WTC11 (cell line): Measurements from ENCODE around the gene PRR7. TPM values are rescaled to one million over a fixed set of nuclear protein-coding genes. Genes with fewer than 3 reads are reported as not detected.

Experiments used
- ATAC-seq: fragments of 200-7000 bp; cut with Tn5 transposase; 2 replicates; pipeline ENCODE4 v1.10.0; 2021; ENCODE audit warnings: mild to moderate bottlenecking, moderate library complexity
- CTCF ChIA-PET: fragments of 300-600 bp; sonication (Branson Sonifier 250); formaldehyde crosslinking; loops from one replicate; lab custom pipeline; 2021; ENCODE audit warnings: antibody characterized with exemption; lab: Charles Lee
- POLR2A ChIA-PET: fragments of 350-600 bp; sonication (Branson Sonifier 250); formaldehyde crosslinking; loops from one replicate; lab custom pipeline; 2021; ENCODE audit warnings: antibody characterized with exemption; lab: Charles Lee
- DNase-seq: peaks from one replicate; pipeline ENCODE4 v3.0.0; 2021; ENCODE audit warnings: low spot score
- H3K27ac Mint-ChIP-seq: 2 replicates; pipeline ENCODE4 v1.8.0; 2021; ENCODE audit warnings: mixed read lengths
- H3K27me3 Mint-ChIP-seq: 2 replicates; pipeline ENCODE4 v1.8.0; 2021; ENCODE audit warnings: low read depth, mild to moderate bottlenecking, moderate library complexity, mixed read lengths
- H3K36me3 Mint-ChIP-seq: 2 replicates; pipeline ENCODE4 v1.8.0; 2021; ENCODE audit warnings: mixed read lengths
- H3K4me1 Mint-ChIP-seq: 2 replicates; pipeline ENCODE4 v1.8.0; 2022; ENCODE audit warnings: mixed read lengths
- H3K4me3 Mint-ChIP-seq: 2 replicates; pipeline ENCODE4 v1.8.0; 2021; ENCODE audit warnings: mild to moderate bottlenecking, moderate library complexity, mixed read lengths
- H3K9me3 Mint-ChIP-seq: 2 replicates; pipeline ENCODE4 v1.8.0; 2021; ENCODE audit warnings: mixed read lengths
- ESRRA ChIP-seq: sonication (generic); formaldehyde crosslinking; IDR thresholded peaks from 2 replicates; pipeline ENCODE4 v1.8.1; 2022; ENCODE audit warnings: mild to moderate bottlenecking, missing genetic modification reagents, borderline replicate concordance
- FOXP1 ChIP-seq: sonication (generic); formaldehyde crosslinking; IDR thresholded peaks from 2 replicates; pipeline ENCODE4 v1.8.0; 2022; ENCODE audit warnings: missing genetic modification reagents, mild to moderate bottlenecking, moderate library complexity, borderline replicate concordance
- GTF2I ChIP-seq: fragments of 250-450 bp; sonication (Bioruptor Pico); conservative IDR thresholded peaks from 2 replicates; pipeline ENCODE4 v1.4.0; 2021; ENCODE audit warnings: mild to moderate bottlenecking
- HMGA2 ChIP-seq: fragments of 250-450 bp; sonication (Bioruptor Pico); IDR thresholded peaks from 2 replicates; pipeline ENCODE4 v1.4.0; 2021; ENCODE audit warnings: mild to moderate bottlenecking, moderate library complexity
- MXD4 ChIP-seq: fragments of 250-450 bp; sonication (Bioruptor Pico); IDR thresholded peaks from 2 replicates; pipeline ENCODE4 v1.8.0; 2021; ENCODE audit warnings: mild to moderate bottlenecking, moderate library complexity, borderline replicate concordance
- MYBL2 ChIP-seq: sonication (generic); formaldehyde crosslinking; IDR thresholded peaks from 2 replicates; pipeline ENCODE4 v1.8.1; 2023; ENCODE audit warnings: mild to moderate bottlenecking, moderate library complexity, missing genetic modification reagents
- NFATC4 ChIP-seq: fragments of 250-450 bp; sonication (Bioruptor Pico); IDR thresholded peaks from 2 replicates; pipeline ENCODE4 v1.9.0; 2021; ENCODE audit warnings: mild to moderate bottlenecking
- RORB ChIP-seq: fragments of 250-450 bp; sonication (Bioruptor Pico); IDR thresholded peaks from 2 replicates; pipeline ENCODE4 v1.9.0; 2021; ENCODE audit warnings: mild to moderate bottlenecking
- SOX15 ChIP-seq: fragments of 250-450 bp; sonication (Bioruptor Pico); IDR thresholded peaks from 2 replicates; pipeline ENCODE4 v1.9.0; 2021; ENCODE audit warnings: mild to moderate bottlenecking
- TEAD4 ChIP-seq: sonication (generic); formaldehyde crosslinking; IDR thresholded peaks from 2 replicates; pipeline ENCODE4 v1.8.0; 2022; ENCODE audit warnings: mild to moderate bottlenecking, missing genetic modification reagents
- USF2 ChIP-seq: sonication (generic); formaldehyde crosslinking; IDR thresholded peaks from 2 replicates; pipeline ENCODE4 v1.8.1; 2023; ENCODE audit warnings: mild to moderate bottlenecking, missing genetic modification reagents, moderate library complexity
- ZNF138 ChIP-seq: sonication (generic); formaldehyde crosslinking; conservative IDR thresholded peaks from 2 replicates; pipeline ENCODE4 v1.8.1; 2022; ENCODE audit warnings: mild to moderate bottlenecking, moderate library complexity, missing genetic modification reagents
- ZNF281 ChIP-seq: sonication (generic); formaldehyde crosslinking; IDR thresholded peaks from 2 replicates; pipeline ENCODE4 v1.8.0; 2023; ENCODE audit warnings: mild to moderate bottlenecking, missing genetic modification reagents
- ZNF423 ChIP-seq: fragments of 250-450 bp; sonication (Bioruptor Pico); IDR thresholded peaks from 2 replicates; pipeline ENCODE4 v2.1.2; 2022; ENCODE audit warnings: mild to moderate bottlenecking, moderate library complexity
- ZNF671 ChIP-seq: fragments of 250-450 bp; sonication (Bioruptor Pico); IDR thresholded peaks from 2 replicates; pipeline ENCODE4 v1.8.0; 2021; ENCODE audit warnings: mild to moderate bottlenecking
- total RNA-seq: library from RNA; stranded (reverse); gene quantifications from 3 replicates; pipeline ENCODE4 v1.2.3, GENCODE V29; 2021
- TF ChIP-seq, protein P1 (sequence below): sonication (generic); formaldehyde crosslinking; IDR thresholded peaks from 2 replicates; pipeline ENCODE4 v1.8.0; 2022; ENCODE audit warnings: mild to moderate bottlenecking, missing genetic modification reagents
- TF ChIP-seq, protein P2 (sequence below): fragments of 250-450 bp; sonication (Bioruptor Pico); IDR thresholded peaks from 2 replicates; pipeline ENCODE4 v2.1.2; 2022; ENCODE audit warnings: mild to moderate bottlenecking, moderate library complexity
- TF ChIP-seq, protein P3 (sequence below): fragments of 250-450 bp; sonication (Bioruptor Pico); IDR thresholded peaks from 2 replicates; pipeline ENCODE4 v1.9.0; 2021; ENCODE audit warnings: mild to moderate bottlenecking
- TF ChIP-seq, protein P4 (sequence below): fragments of 250-450 bp; sonication (Bioruptor Pico); IDR thresholded peaks from 2 replicates; pipeline ENCODE4 v1.9.0; 2021; ENCODE audit warnings: moderate library complexity, mild to moderate bottlenecking, inconsistent platforms, borderline replicate concordance
- TF ChIP-seq, protein P5 (sequence below): sonication (generic); formaldehyde crosslinking; IDR thresholded peaks from 2 replicates; pipeline ENCODE4 v1.8.1; 2023; ENCODE audit warnings: mild to moderate bottlenecking, missing genetic modification reagents, moderate library complexity
- TF ChIP-seq, protein P6 (sequence below): sonication (generic); formaldehyde crosslinking; IDR thresholded peaks from 2 replicates; pipeline ENCODE4 v1.8.1; 2022; ENCODE audit warnings: mild to moderate bottlenecking, moderate library complexity, missing genetic modification reagents
- TF ChIP-seq, protein P7 (sequence below): fragments of 250-450 bp; sonication (Bioruptor Pico); IDR thresholded peaks from 2 replicates; pipeline ENCODE4 v1.9.0; 2021; ENCODE audit warnings: mild to moderate bottlenecking
- TF ChIP-seq, protein P8 (sequence below): sonication (generic); formaldehyde crosslinking; IDR thresholded peaks from 2 replicates; pipeline ENCODE4 v1.8.0; 2023; ENCODE audit warnings: missing genetic modification reagents

PRR7 gene
- total RNA-seq, 1 experiment from 2014 or later: 13.1 TPM

GRCh38 chr5:177447611-177448243 lies 1.1 kb downstream of the PRR7 start:
- ATAC-seq: peak; percentile 24
- Mint-ChIP-seq H3K27me3 (peaks cover 43% of the 10 kb centered on the region), H3K36me3 (no peaks in the 10 kb centered on the region), H3K4me3 (peak overlapping the region; percentile 60), H3K4me1 (peaks cover 48% of the 10 kb centered on the region), H3K27ac (no peak overlapping the region), H3K9me3 (no peaks in the 10 kb centered on the region)
- DNase-seq: peak; percentile 62
- ChIA-PET CTCF (interaction anchor here (0.8 to 15.8 kb wide), 20 partner anchors 7 to 313 kb away, joined by 3 to 171 read pairs (median 6); partner anchors contain the start of genes GRK6, MXD3 and SLC34A1), POLR2A (interaction anchor here (0.6 to 5.8 kb wide), 14 partner anchors 8 to 316 kb away, joined by 3 to 38 read pairs (median 4); partner anchors contain the start of genes DDX41, GRK6, NSD1 and PDLIM7)
- TF ChIP-seq ESRRA (CRISPR knock-in tag) (0 out of 2 replicates have a peak, but pooled peaks have one; percentile 44), SOX15 (CRISPR knock-in tag) (no peak), USF2 (CRISPR knock-in tag) (peak; percentile 48), MYBL2 (CRISPR knock-in tag) (peak; percentile 40; the same call in 1 of the 2 replicates), ZNF281 (CRISPR knock-in tag) (0 out of 2 replicates have a peak, but pooled peaks have one; percentile 21), TEAD4 (CRISPR knock-in tag) (no peak), ZNF138 (CRISPR knock-in tag) (no peak), HMGA2 (CRISPR knock-in tag) (no peak), MXD4 (CRISPR knock-in tag) (no peak), RORB (no peak), FOXP1 (CRISPR knock-in tag) (0 out of 2 replicates have a peak, but pooled peaks have one; percentile 10), GTF2I (no peak), ZNF671 (CRISPR knock-in tag) (no peak), ZNF423 (CRISPR knock-in tag) (0 out of 2 replicates have a peak, but pooled peaks have one; percentile 17), NFATC4 (CRISPR knock-in tag) (no peak)
- TF ChIP-seq, protein P1, sequence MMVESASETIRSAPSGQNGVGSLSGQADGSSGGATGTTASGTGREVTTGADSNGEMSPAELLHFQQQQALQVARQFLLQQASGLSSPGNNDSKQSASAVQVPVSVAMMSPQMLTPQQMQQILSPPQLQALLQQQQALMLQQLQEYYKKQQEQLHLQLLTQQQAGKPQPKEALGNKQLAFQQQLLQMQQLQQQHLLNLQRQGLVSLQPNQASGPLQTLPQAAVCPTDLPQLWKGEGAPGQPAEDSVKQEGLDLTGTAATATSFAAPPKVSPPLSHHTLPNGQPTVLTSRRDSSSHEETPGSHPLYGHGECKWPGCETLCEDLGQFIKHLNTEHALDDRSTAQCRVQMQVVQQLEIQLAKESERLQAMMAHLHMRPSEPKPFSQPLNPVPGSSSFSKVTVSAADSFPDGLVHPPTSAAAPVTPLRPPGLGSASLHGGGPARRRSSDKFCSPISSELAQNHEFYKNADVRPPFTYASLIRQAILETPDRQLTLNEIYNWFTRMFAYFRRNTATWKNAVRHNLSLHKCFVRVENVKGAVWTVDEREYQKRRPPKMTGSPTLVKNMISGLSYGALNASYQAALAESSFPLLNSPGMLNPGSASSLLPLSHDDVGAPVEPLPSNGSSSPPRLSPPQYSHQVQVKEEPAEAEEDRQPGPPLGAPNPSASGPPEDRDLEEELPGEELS (CRISPR knock-in tag): peak; percentile 77; the same call in 1 of the 2 replicates
- TF ChIP-seq, protein P2, sequence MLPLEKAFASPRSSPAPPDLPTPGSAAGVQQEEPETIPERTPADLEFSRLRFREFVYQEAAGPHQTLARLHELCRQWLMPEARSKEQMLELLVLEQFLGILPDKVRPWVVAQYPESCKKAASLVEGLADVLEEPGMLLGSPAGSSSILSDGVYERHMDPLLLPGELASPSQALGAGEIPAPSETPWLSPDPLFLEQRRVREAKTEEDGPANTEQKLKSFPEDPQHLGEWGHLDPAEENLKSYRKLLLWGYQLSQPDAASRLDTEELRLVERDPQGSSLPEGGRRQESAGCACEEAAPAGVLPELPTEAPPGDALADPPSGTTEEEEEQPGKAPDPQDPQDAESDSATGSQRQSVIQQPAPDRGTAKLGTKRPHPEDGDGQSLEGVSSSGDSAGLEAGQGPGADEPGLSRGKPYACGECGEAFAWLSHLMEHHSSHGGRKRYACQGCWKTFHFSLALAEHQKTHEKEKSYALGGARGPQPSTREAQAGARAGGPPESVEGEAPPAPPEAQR (CRISPR knock-in tag): no peak
- TF ChIP-seq, protein P3, sequence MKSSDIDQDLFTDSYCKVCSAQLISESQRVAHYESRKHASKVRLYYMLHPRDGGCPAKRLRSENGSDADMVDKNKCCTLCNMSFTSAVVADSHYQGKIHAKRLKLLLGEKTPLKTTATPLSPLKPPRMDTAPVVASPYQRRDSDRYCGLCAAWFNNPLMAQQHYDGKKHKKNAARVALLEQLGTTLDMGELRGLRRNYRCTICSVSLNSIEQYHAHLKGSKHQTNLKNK (CRISPR knock-in tag): no peak
- TF ChIP-seq, protein P4, sequence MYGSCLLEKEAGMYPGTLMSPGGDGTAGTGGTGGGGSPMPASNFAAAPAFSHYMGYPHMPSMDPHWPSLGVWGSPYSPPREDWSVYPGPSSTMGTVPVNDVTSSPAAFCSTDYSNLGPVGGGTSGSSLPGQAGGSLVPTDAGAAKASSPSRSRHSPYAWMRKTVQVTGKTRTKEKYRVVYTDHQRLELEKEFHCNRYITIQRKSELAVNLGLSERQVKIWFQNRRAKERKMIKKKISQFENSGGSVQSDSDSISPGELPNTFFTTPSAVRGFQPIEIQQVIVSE (CRISPR knock-in tag): no peak
- TF ChIP-seq, protein P5, sequence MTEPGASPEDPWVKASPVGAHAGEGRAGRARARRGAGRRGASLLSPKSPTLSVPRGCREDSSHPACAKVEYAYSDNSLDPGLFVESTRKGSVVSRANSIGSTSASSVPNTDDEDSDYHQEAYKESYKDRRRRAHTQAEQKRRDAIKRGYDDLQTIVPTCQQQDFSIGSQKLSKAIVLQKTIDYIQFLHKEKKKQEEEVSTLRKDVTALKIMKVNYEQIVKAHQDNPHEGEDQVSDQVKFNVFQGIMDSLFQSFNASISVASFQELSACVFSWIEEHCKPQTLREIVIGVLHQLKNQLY (CRISPR knock-in tag): no peak
- TF ChIP-seq, protein P6, sequence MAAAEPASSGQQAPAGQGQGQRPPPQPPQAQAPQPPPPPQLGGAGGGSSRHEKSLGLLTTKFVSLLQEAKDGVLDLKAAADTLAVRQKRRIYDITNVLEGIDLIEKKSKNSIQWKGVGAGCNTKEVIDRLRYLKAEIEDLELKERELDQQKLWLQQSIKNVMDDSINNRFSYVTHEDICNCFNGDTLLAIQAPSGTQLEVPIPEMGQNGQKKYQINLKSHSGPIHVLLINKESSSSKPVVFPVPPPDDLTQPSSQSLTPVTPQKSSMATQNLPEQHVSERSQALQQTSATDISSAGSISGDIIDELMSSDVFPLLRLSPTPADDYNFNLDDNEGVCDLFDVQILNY (CRISPR knock-in tag): no peak
- TF ChIP-seq, protein P7, sequence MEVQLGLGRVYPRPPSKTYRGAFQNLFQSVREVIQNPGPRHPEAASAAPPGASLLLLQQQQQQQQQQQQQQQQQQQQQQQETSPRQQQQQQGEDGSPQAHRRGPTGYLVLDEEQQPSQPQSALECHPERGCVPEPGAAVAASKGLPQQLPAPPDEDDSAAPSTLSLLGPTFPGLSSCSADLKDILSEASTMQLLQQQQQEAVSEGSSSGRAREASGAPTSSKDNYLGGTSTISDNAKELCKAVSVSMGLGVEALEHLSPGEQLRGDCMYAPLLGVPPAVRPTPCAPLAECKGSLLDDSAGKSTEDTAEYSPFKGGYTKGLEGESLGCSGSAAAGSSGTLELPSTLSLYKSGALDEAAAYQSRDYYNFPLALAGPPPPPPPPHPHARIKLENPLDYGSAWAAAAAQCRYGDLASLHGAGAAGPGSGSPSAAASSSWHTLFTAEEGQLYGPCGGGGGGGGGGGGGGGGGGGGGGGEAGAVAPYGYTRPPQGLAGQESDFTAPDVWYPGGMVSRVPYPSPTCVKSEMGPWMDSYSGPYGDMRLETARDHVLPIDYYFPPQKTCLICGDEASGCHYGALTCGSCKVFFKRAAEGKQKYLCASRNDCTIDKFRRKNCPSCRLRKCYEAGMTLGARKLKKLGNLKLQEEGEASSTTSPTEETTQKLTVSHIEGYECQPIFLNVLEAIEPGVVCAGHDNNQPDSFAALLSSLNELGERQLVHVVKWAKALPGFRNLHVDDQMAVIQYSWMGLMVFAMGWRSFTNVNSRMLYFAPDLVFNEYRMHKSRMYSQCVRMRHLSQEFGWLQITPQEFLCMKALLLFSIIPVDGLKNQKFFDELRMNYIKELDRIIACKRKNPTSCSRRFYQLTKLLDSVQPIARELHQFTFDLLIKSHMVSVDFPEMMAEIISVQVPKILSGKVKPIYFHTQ (CRISPR knock-in tag): no peak
- TF ChIP-seq, protein P8, sequence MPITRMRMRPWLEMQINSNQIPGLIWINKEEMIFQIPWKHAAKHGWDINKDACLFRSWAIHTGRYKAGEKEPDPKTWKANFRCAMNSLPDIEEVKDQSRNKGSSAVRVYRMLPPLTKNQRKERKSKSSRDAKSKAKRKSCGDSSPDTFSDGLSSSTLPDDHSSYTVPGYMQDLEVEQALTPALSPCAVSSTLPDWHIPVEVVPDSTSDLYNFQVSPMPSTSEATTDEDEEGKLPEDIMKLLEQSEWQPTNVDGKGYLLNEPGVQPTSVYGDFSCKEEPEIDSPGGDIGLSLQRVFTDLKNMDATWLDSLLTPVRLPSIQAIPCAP: peak; percentile 73
